ENCODE data around the gene AK2.

- TF ChIP-seq CTCF (IDR thresholded peaks at IDR 0.05; ENCODE audit: low read depth, low read length, missing input control) (no peak), JUND (IDR thresholded peaks at IDR 0.05) (no peak), SP1 (IDR thresholded peaks at IDR 0.05) (no peak), REST (IDR thresholded peaks at IDR 0.05) (no peak), GABPA (IDR thresholded peaks at IDR 0.05 in 1 of 2, conservative IDR thresholded peaks at IDR 0.05 in 1 of 2) (no peak), HNF4A (conservative IDR thresholded peaks at IDR 0.05) (no peak), RXRA (IDR thresholded peaks at IDR 0.05) (no peak)
Measured at GRCh38 chr1:33048426-33048825, 11.7 kb upstream of the AK2 start.
